Activated CD8-positive, alpha-beta T cell treated with anti-CD3 and anti-CD28 coated beads, Interleukin-2, amount 10 ng/mL, durations not matched to agents 7 days and 5 days (primary cell): Measurements from ENCODE around the gene CPNE7. TPM values are rescaled to one million over a fixed set of nuclear protein-coding genes. Genes with fewer than 3 reads are reported as not detected.
A peak's percentile ranks its signal among the peaks of the same experiment; 100 is the strongest.

Experiments
- ATAC-seq: fragments of 150-1000 bp; cut with Tn5 transposase; one replicate; pipeline ENCODE4 v1.10.0; 2021; ENCODE audit warnings: moderate library complexity
- CTCF ChIA-PET: fragments of 350-600 bp; sonication (Branson Sonifier 250); formaldehyde crosslinking; loops from one replicate; lab custom pipeline; 2021; ENCODE audit warnings: antibody characterized with exemption; lab: Charles Lee
- POLR2A ChIA-PET: fragments of 350-600 bp; sonication (Branson Sonifier 250); formaldehyde crosslinking; loops from one replicate; lab custom pipeline; 2021; ENCODE audit warnings: antibody characterized with exemption; lab: Charles Lee
- DNase-seq: peaks from one replicate; pipeline ENCODE4 v3.0.0-alpha.2; 2020
- H3K27ac Mint-ChIP-seq: one replicate; pipeline ENCODE4 v1.8.0; 2021; ENCODE audit warnings: mild to moderate bottlenecking, mixed read lengths
- H3K27me3 Mint-ChIP-seq: one replicate; pipeline ENCODE4 v1.8.0; 2021; ENCODE audit warnings: low read depth, mixed read lengths
- H3K36me3 Mint-ChIP-seq: one replicate; pipeline ENCODE4 v1.8.0; 2021; ENCODE audit warnings: low read depth, mixed read lengths
- H3K4me1 Mint-ChIP-seq: one replicate; pipeline ENCODE4 v1.8.0; 2021; ENCODE audit warnings: low read depth, mixed read lengths
- H3K4me3 Mint-ChIP-seq: one replicate; pipeline ENCODE4 v1.8.0; 2021; ENCODE audit warnings: mild to moderate bottlenecking, mixed read lengths
- H3K9me3 Mint-ChIP-seq: one replicate; pipeline ENCODE4 v1.8.0; 2022; ENCODE audit warnings: mixed read lengths; ENCODE audit not compliant: insufficient read depth
- total RNA-seq, 2 experiments: library from RNA; stranded (reverse); gene quantifications; one replicate each; pipeline ENCODE4 v1.2.3, GENCODE V29; 2021

CPNE7 gene
- total RNA-seq, 2 experiments from 2014 or later = 1.1 to 1.8 TPM

DNA sequence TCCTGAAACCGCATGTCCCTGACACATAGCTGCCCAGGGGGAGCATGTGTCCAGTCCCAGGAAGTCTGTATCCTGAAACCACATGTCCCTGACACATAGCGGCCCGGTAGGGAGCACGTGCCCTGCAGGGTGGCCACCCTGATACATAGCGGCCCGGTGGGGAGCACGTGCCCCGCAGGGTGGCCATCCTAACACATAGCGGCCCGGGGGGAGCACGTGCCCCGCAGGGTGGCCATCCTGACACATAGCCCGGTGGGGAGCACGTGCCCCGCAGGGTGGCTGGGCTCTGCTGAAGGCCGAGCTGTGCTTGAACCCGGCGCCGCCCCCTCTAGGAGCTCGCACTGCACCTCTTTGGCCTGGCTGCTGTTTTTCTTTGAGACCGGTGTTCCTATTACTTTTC is 33.8 kb upstream of the CPNE7 start:
- no peaks in the 10 kb centered on the region for H3K4me1 Mint-ChIP-seq
- no peaks in the 10 kb centered on the region for H3K9me3 Mint-ChIP-seq
- ATAC-seq (no peak), DNase-seq (no peak)
- H3K4me3 Mint-ChIP-seq = no peak overlapping the region
- ChIA-PET POLR2A (no interaction called here), CTCF (no interaction called here)
- H3K27ac Mint-ChIP-seq = no peak overlapping the region
- H3K36me3 Mint-ChIP-seq = peaks cover 23% of the 10 kb centered on the region
- H3K27me3 Mint-ChIP-seq = no peaks in the 10 kb centered on the region

DNA sequence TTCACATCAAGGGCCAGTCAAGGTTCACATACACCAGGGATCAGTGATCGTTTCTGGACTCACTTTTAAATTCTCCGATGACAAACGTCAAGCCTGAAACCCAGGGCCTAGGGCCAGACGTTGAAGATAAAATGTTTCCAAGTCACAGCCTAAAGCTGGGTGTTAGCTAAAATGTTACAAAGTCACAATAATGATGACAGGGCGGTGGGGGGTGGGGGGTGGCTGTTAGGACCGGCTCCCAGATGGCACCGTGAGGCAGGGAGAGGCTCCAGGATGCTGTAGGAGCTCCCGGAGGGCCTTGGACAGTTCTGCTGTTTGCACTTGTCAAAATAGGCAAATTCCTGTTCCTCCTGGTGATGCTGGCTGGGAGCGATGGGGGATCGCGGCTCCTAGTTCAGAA is 31.4 kb upstream of the CPNE7 start:
- Mint-ChIP-seq H3K27me3 (no peaks in the 10 kb centered on the region), H3K4me1 (peaks cover 13% of the 10 kb centered on the region), H3K36me3 (peaks cover 29% of the 10 kb centered on the region), H3K9me3 (no peaks in the 10 kb centered on the region), H3K27ac (no peak overlapping the region), H3K4me3 (no peak overlapping the region)
- ChIA-PET POLR2A (no interaction called here), CTCF (no interaction called here)
- no peak for DNase-seq
- ATAC-seq = no peak

DNA sequence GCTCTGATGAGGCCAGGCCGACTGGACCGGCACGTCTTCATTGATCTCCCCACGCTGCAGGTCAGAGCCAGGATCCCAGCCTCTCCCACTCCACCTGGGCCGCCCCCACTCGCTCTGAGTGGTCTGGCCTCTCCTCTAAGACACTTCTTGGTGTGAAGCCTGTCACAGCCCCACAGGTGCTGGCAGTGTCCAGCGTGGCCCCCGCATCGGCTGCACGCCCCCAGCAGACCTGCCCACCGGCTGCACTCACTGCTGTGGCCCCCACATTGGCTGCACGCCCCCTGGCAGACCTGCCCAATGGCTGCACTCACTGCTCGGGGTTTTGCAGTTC is 30.9 kb upstream of the CPNE7 start:
- no peak for DNase-seq
- no peaks in the 10 kb centered on the region for H3K27me3 Mint-ChIP-seq
- CTCF ChIA-PET = no interaction called here

DNA sequence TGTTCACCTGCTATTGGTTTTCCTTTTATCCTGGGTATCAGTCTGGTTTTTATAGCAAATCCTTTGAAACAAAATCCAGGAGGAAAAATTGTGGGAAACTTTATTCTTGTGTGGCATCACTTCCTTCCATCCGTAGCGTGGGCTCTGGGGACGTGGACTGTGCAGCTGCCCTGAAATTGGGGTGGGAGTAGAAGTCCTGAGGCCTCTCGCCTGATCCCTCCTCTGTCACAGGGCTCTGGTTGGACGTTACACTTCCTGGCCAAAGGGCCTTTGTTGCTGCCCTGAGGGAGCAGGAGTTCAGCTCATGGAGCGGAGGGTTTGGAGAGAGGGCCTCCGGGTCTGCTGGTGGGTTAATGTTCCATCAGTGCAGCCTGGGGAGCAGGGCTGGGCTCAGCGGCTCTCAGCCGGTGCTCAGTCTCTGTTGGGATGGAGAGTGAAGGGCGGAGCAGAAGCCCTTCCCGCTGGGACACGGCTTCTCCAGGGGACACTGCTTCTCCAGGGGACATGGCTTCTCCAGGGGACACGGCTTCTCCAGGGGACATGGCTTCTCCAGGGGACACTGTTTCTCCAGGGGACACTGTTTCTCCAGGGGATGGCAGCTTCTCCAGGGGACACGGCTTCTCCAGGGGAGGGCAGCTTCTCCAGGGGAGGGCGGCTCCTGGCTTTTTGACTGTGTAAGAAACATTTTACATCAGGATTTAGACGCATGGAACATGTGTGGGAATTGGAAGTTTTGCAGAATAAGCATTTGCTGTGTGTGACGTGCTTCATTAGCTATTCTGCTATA is 30.3 kb upstream of the CPNE7 start:
- Mint-ChIP-seq H3K4me1 (peaks cover 23% of the 10 kb centered on the region), H3K27me3 (no peaks in the 10 kb centered on the region), H3K36me3 (peaks cover 37% of the 10 kb centered on the region), H3K27ac (no peak overlapping the region), H3K4me3 (no peak overlapping the region), H3K9me3 (no peaks in the 10 kb centered on the region)
- DNase-seq (no peak), ATAC-seq (no peak)
- ChIA-PET POLR2A (interaction anchor here (0.7 kb wide), 1 partner anchor 931 kb away, joined by 5 read pairs; no protein-coding TSS in a partner anchor), CTCF (no interaction called here)

More for the DNA sequence above, 30.9 kb upstream of the CPNE7 start:
- H3K4me1 Mint-ChIP-seq = peaks cover 18% of the 10 kb centered on the region
- POLR2A ChIA-PET = no interaction called here
- no peak overlapping the region for H3K4me3 Mint-ChIP-seq
- ATAC-seq = no peak
- H3K36me3 Mint-ChIP-seq = peaks cover 33% of the 10 kb centered on the region
- H3K9me3 Mint-ChIP-seq = no peaks in the 10 kb centered on the region
- H3K27ac Mint-ChIP-seq = no peak overlapping the region

DNA sequence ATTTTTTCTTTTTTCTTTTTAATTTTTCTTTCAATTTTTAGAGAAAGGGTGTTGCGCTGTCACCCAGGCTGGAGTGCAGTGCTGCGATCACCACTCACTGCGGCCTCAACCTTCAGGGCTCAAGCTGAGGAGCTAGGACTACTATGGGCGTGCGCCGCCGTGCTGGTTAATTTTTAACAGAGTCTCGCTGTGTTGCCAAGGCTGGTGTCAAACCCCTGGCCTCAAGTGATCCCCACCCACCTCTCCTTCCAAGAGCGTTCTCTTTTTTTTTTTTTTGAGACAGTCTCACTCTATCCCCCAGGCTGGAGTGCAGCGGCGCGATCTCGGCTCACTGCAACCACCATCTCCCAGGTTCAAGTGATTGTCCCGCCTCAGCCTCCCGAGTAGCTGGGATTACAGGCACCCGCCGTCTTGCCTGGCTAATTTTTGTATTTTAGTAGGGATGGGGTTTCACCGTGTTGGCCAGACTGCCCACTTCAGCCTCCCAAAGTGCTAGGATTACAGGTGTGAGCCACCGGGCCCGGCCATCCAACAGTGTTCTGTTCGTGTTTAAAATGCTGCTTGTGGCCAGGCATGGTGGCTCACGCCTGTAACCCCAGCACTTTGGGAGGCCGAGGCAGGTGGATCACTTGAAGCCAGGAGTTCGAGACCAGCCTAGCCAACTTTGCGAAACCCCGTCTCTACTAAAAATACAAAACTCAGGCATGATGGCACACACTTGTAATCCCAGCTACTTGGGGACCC is 29.6 kb upstream of the CPNE7 start:
- ATAC-seq (no peak), DNase-seq (no peak)
- H3K4me1 Mint-ChIP-seq = peaks cover 24% of the 10 kb centered on the region
- ChIA-PET CTCF (no interaction called here), POLR2A (interaction anchor here (0.7 kb wide), 1 partner anchor 932 kb away, joined by 5 read pairs; no protein-coding TSS in a partner anchor)
- no peaks in the 10 kb centered on the region for H3K9me3 Mint-ChIP-seq
- H3K4me3 Mint-ChIP-seq = no peak overlapping the region
- H3K27ac Mint-ChIP-seq = no peak overlapping the region
- H3K36me3 Mint-ChIP-seq = peaks cover 39% of the 10 kb centered on the region
- H3K27me3 Mint-ChIP-seq = no peaks in the 10 kb centered on the region

DNA sequence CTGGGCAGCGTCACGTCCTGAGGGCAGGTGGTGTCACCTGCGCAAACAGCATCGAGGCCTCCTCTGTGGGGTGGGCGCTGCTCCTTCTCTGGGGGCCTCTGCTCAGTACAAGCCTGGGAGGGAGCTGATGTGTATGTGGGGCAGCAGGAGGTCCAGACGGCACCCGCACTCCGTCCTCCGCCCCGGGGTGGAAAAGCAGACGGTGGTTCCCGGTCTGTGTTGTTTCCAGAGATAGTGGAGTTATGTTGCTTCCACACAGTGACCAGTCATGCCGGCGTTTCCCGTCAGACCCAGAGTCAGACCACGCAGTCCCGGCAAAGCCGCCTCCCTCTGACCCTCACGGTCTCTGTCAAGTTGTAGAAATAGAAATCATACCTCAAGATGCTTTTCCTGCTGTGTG is 28.8 kb upstream of the CPNE7 start:
- no peaks in the 10 kb centered on the region for H3K9me3 Mint-ChIP-seq
- ChIA-PET POLR2A (no interaction called here), CTCF (no interaction called here)
- H3K27me3 Mint-ChIP-seq = no peaks in the 10 kb centered on the region
- H3K4me1 Mint-ChIP-seq = peaks cover 24% of the 10 kb centered on the region
- no peak for ATAC-seq
- no peak for DNase-seq
- no peak overlapping the region for H3K4me3 Mint-ChIP-seq
- no peak overlapping the region for H3K27ac Mint-ChIP-seq
- H3K36me3 Mint-ChIP-seq = peaks cover 40% of the 10 kb centered on the region

DNA sequence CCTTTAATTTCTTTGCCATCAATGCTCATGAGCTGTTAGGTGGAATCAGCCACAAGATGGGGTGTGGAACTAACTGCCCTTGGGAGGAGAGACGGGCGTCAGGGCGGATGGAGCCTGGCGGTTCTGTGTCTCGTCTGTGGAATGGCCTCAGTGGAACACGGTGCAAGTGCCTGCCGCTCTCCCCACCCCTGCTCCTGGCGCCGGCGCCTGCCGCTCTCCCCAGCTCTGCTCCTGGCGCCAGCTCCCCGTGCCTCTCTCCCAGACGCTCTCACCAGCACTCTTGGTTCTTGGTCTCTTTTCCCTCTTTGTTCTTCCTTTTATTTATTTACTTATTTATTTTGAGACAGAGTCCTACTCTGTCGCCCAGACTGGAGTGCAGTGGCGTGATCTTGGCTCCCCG is 28.3 kb upstream of the CPNE7 start:
- DNase-seq (no peak), ATAC-seq (no peak)
- POLR2A ChIA-PET = no interaction called here
- no peaks in the 10 kb centered on the region for H3K27me3 Mint-ChIP-seq
- H3K4me1 Mint-ChIP-seq = peaks cover 24% of the 10 kb centered on the region
- CTCF ChIA-PET = no interaction called here
- no peaks in the 10 kb centered on the region for H3K9me3 Mint-ChIP-seq
- H3K4me3 Mint-ChIP-seq = no peak overlapping the region
- peaks cover 39% of the 10 kb centered on the region for H3K36me3 Mint-ChIP-seq
- H3K27ac Mint-ChIP-seq = no peak overlapping the region

DNA sequence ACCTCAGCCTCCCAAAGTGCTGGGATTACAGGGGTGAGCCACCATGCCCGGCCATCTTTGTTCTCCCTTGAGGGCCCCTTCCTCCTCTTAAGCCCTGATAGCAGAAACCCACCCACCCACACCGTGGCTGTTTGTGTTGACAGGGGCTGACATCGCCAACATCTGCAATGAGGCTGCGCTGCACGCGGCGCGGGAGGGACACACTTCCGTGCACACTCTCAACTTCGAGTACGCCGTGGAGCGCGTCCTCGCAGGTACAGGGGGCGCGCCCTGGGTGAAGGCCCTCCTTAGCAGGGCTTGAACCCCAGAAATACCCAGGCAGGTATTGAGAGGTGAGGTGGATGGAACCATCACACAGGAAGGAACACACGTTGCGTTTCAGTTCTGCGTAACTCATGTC is 27.7 kb upstream of the CPNE7 start:
- H3K36me3 Mint-ChIP-seq = peaks cover 39% of the 10 kb centered on the region
- POLR2A ChIA-PET = interaction anchor here (2.1 kb wide), 1 partner anchor 39 kb away, joined by 9 read pairs; the partner anchor contains the start of gene SPG7
- ATAC-seq = no peak
- H3K4me1 Mint-ChIP-seq = peaks cover 24% of the 10 kb centered on the region
- H3K4me3 Mint-ChIP-seq = no peak overlapping the region
- H3K27ac Mint-ChIP-seq = peak overlapping the region; percentile 86
- no peaks in the 10 kb centered on the region for H3K27me3 Mint-ChIP-seq
- no peak for DNase-seq
- CTCF ChIA-PET = interaction anchor here (1.8 kb wide), 1 partner anchor 9 kb away, joined by 8 read pairs; no protein-coding TSS in a partner anchor
- no peaks in the 10 kb centered on the region for H3K9me3 Mint-ChIP-seq

DNA sequence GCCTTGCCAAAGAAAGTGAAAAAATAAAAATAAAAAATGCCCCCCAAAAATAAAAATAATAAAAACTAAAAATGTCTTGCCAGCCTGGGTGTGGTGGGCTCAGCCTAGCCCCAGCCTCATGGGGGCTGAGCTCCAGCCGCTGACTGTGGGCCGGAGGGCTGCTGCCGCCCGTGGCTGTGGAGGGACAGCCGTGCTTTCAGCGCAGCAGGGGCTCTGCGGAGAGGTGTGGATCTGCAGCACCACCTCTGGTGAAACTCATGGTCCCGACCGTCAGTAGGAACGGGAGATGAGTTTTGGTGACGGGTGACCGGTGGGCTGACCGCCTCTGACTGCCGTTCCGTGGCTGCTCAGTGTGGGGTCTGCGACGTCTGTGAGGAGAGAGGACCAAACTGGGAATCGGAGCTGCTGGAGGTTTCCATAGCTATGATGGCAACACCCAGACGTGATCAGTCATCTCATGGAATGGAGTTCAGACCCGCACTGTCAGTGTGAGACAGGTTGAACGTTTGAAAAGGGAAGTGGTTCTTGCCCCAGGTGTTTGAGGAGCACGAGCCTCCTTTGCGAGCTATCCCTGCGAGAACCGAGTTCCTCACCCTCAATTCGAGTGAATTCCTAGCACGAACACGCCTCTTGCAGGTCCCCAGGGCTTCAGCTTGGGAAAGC is 27.1 kb upstream of the CPNE7 start:
- DNase-seq = no peak
- Mint-ChIP-seq H3K4me1 (peaks cover 24% of the 10 kb centered on the region), H3K27me3 (no peaks in the 10 kb centered on the region), H3K27ac (peak overlapping the region; percentile 86), H3K9me3 (no peaks in the 10 kb centered on the region), H3K4me3 (peak overlapping the region; percentile 4), H3K36me3 (peaks cover 39% of the 10 kb centered on the region)
- CTCF ChIA-PET = interaction anchor here (1.4 to 1.9 kb wide), 5 partner anchors 8 to 151 kb away, joined by 3 to 9 read pairs (median 5); partner anchors contain the start of gene SPG7
- ATAC-seq = peak; percentile 32
- POLR2A ChIA-PET = interaction anchor here (0.6 to 2.1 kb wide), 11 partner anchors 8 to 331 kb away, joined by 3 to 9 read pairs (median 3); partner anchors contain the start of genes SPG7 and ZNF778

DNA sequence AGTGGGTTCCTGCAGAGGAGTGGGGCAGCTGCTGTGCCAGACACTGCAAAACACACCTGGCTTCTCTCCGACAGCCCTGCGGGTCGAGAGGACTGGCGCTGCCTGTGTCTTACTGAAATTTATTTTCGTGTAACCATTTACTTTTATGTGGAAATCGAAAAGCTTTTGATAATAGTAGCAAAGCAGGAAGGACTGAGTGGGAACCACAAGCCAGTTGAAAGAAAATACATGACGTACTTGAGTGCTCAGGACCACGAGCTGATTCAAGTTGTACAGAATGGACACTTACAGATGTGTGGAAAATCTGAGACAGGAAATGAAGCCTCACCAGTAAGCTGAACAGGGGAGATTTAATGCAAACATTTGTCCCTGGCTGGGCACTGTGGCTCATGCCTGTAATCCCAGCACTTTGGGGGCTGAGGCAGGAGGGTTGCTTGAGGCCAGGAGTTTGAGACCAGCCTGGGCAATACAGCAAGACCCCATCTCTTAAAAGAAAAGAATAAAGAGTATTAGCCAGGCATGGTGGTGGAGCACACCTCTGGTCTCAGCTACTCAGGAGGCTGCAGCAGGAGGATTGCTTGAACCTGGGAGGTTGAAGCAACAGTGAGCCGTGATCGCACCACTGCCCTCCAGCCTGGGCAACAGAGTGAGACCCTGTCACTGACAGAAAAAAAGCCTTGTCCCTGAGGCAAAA is 26.4 kb upstream of the CPNE7 start:
- Mint-ChIP-seq H3K27me3 (no peaks in the 10 kb centered on the region), H3K4me1 (peaks cover 24% of the 10 kb centered on the region), H3K4me3 (peak overlapping the region; percentile 4), H3K36me3 (peaks cover 39% of the 10 kb centered on the region), H3K27ac (peak overlapping the region; percentile 86), H3K9me3 (no peaks in the 10 kb centered on the region)
- ChIA-PET POLR2A (interaction anchor here (0.6 to 2.1 kb wide), 12 partner anchors 8 to 332 kb away, joined by 3 to 9 read pairs (median 3); partner anchors contain the start of genes SPG7 and ZNF778), CTCF (interaction anchor here (0.9 to 1.9 kb wide), 6 partner anchors 8 to 151 kb away, joined by 3 to 9 read pairs (median 4); partner anchors contain the start of gene SPG7)
- ATAC-seq = peak; percentile 87
- DNase-seq = peak; percentile 53

DNA sequence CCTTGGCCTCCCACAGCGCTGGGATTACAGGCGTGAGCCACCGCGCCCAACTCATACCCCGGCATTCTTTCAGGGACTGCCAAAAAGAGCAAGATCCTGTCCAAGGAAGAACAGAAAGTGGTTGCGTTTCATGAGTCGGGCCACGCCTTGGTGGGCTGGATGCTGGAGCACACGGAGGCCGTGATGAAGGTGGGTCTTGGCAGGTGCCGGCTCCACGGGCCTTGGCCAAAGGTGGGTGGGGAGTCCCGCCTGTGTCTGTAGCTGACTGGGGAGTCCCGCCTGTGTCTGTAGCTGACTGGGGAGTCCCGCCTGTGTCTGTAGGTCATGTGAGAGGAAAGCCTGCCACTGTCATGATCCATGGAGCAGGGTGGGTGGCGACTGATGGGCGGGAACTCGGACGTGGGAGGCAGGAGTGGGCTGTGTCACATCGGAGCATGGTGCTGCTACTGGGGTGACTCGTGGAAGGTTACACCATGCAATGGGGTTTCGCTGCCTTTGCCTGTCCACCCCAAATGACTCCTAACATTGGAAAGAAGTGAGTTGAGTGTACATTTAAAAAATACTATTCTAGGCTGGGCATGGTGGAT is 25.0 kb upstream of the CPNE7 start:
- Mint-ChIP-seq H3K27me3 (no peaks in the 10 kb centered on the region), H3K4me3 (no peak overlapping the region), H3K9me3 (no peaks in the 10 kb centered on the region), H3K27ac (no peak overlapping the region), H3K36me3 (peaks cover 32% of the 10 kb centered on the region), H3K4me1 (peaks cover 24% of the 10 kb centered on the region)
- POLR2A ChIA-PET = interaction anchor here (1.6 kb wide), 1 partner anchor 11 kb away, joined by 8 read pairs; no protein-coding TSS in a partner anchor
- CTCF ChIA-PET = no interaction called here
- DNase-seq (no peak), ATAC-seq (no peak)
